GM21528 (cell line): Measurements from ENCODE around the gene WDR83.
A peak's percentile ranks its signal among the peaks of the same experiment; 100 is the strongest.
"Not testable (repeated sequence)": the region's sequence is repeated elsewhere in the genome, so short reads cannot be mapped to it uniquely, and the experiment has no call there.

Experiments
- ATAC-seq: cut with Tn5 transposase; IDR thresholded peaks from one replicate; pipeline ENCODE4 v1.9.1; 2021; ENCODE audit warnings: mild to moderate bottlenecking, moderate library complexity; ENCODE audit not compliant: unreplicated experiment, low FRiP score

Gene WDR83

GRCh38 chr19:12681074-12681987, 14.7 kb downstream of the WDR83 start, which contains the start of gene DHPS:
Gene DHPS (minus strand): TSS chr19:12681880. CDS start chr19:12681766, 114 bp downstream.
- peak; percentile 56 for ATAC-seq

- ATAC-seq, result no peak
Measured at GRCh38 chr19:12685831-12686230, 19.2 kb downstream of the WDR83 start.

GRCh38 chr19:12687496-12688196, 21.0 kb downstream of the WDR83 start, which contains the start of gene GNG14:
Gene GNG14 (plus strand): TSS chr19:12687998. CDS start chr19:12688049, 51 bp downstream.
- no peak for ATAC-seq

- no peak for ATAC-seq
Measured at GRCh38 chr19:12689012-12689411, 22.4 kb downstream of the WDR83 start.

GRCh38 chr19:12689581-12690216, 23.1 kb downstream of the WDR83 start:
- ATAC-seq, result no peak

- no peak for ATAC-seq
Measured at GRCh38 chr19:12692960-12693359, 26.4 kb downstream of the WDR83 start.

- no peak for ATAC-seq
Measured at GRCh38 chr19:12694641-12695040, 28.0 kb downstream of the WDR83 start.

- no peak for ATAC-seq
Measured at GRCh38 chr19:12695096-12695495, 28.5 kb downstream of the WDR83 start.

GRCh38 chr19:12695514-12695913, 28.9 kb downstream of the WDR83 start:
- ATAC-seq, result peak; percentile 8

GRCh38 chr19:12695997-12696365, 29.4 kb downstream of the WDR83 start:
- peak; percentile 22 for ATAC-seq

GRCh38 chr19:12696366-12697335, 30.0 kb downstream of the WDR83 start, which contains the start of gene FBXW9:
Gene FBXW9 (minus strand): TSS chr19:12696631. CDS start chr19:12696581, 50 bp downstream.
- ATAC-seq, result peak; percentile 61

GRCh38 chr19:12697425-12697824, 30.8 kb downstream of the WDR83 start:
- ATAC-seq, result not testable (repeated sequence)

GRCh38 chr19:12698138-12698537, 31.5 kb downstream of the WDR83 start:
- no peak for ATAC-seq

GRCh38 chr19:12701596-12702282, 35.1 kb downstream of the WDR83 start:
- no peak for ATAC-seq

- no peak for ATAC-seq
Measured at GRCh38 chr19:12703046-12703445, 36.4 kb downstream of the WDR83 start.

GRCh38 chr19:12705169-12705568, 38.6 kb downstream of the WDR83 start:
- no peak for ATAC-seq

GRCh38 chr19:12705654-12706331, 39.2 kb downstream of the WDR83 start:
- no peak for ATAC-seq

- no peak for ATAC-seq
Measured at GRCh38 chr19:12706332-12706718, 39.7 kb downstream of the WDR83 start.

GRCh38 chr19:12708641-12709040, 42.0 kb downstream of the WDR83 start:
- no peak for ATAC-seq
